Ovary (tissue), 3 donors: ENCODE data around the gene DLEU7.

Experiments used
- POLR2A ChIP-seq: fragments of 450-650 bp; IDR thresholded peaks from one replicate; pipeline ENCODE4 v1.6.1; 2017; ENCODE audit warnings: antibody characterized with exemption, mild to moderate bottlenecking, moderate library complexity
- TF ChIP-seq, protein P1 (sequence below), 3 donors: fragments of 450-650 bp in 2 of 3; fragments of 200-600 bp in 1 of 3; IDR thresholded peaks; one replicate each; pipeline versions ENCODE4 v1.5.1 to v1.8.0; 2016 to 2022; ENCODE audit warnings: antibody characterized with exemption in 3 of 3, mild to moderate bottlenecking in 1 of 3
- donor health status: DM: no; HTN: no; CAD: no.

DNA sequence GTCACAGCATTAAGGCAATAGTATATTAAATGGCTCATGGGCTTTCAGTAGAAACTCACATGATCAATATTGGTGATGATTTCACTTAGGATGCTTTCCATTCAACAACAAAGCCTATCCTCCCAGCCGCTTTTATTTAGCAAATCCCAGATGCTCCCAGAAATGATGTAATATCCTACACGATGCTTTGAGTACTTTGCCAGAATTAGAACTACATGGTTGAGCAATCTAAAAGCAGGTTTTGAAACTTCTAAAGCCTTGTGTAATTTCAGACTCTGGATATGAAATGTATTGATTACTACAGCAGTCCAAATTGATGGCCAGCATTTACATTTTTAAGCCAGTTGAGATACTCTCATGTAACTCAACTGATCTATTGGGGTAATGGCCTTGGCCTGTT lies 13.6 kb downstream of the DLEU7 start:
- no peak for TF ChIP-seq POLR2A
- TF ChIP-seq, protein P1, sequence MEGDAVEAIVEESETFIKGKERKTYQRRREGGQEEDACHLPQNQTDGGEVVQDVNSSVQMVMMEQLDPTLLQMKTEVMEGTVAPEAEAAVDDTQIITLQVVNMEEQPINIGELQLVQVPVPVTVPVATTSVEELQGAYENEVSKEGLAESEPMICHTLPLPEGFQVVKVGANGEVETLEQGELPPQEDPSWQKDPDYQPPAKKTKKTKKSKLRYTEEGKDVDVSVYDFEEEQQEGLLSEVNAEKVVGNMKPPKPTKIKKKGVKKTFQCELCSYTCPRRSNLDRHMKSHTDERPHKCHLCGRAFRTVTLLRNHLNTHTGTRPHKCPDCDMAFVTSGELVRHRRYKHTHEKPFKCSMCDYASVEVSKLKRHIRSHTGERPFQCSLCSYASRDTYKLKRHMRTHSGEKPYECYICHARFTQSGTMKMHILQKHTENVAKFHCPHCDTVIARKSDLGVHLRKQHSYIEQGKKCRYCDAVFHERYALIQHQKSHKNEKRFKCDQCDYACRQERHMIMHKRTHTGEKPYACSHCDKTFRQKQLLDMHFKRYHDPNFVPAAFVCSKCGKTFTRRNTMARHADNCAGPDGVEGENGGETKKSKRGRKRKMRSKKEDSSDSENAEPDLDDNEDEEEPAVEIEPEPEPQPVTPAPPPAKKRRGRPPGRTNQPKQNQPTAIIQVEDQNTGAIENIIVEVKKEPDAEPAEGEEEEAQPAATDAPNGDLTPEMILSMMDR (IDR thresholded peaks at IDR 0.05): no peak
